ENCODE results near the gene GPR62. TPM values are rescaled to one million over a fixed set of nuclear protein-coding genes. Genes with fewer than 3 reads are reported as not detected.

GPR62 gene
- total and polyA plus RNA-seq, 2 of the 8 experiments (the other 6 are each of a cell fraction or from before 2014, with no cell fraction given), result 0.22 to 0.29 TPM

DNA sequence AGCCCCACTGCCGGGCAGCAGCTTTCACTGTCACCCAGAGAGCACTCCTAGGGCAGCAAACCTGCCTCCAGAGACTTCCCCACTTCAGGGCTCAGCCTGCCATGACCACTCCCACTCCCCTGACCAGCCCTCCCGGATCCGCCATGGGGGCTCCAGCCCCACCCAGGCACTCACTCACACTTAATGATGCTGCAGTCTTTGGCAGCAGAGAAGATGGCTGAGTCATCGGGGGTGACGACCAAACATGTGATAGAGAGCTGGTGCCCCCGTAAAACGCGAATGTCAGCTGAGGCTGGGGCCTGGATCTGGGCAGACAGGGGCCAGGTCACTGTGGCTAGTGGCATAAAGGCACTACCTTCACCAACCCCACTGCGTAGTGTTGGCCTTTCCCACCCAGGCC is 18.2 kb upstream of the GPR62 start:
- peaks cover 0 to 30% of the 10 kb centered on the region in 2 experiments; a peak in 3 of 4 replicates for H3K79me2 ChIP-seq (ENCODE audit: control insufficient read depth in 1 of 2, insufficient read depth in 2 of 2, low read length in 2 of 2)
- no peak overlapping the region for H3K56ac ChIP-seq (replicated peaks; ENCODE audit: insufficient read length, low read depth, low read length)
- H3K4ac ChIP-seq (replicated peaks; ENCODE audit: insufficient read length, low read depth, low read length), result no peak overlapping the region
- peaks cover 12% of the 10 kb centered on the region for H3K79me1 ChIP-seq (ENCODE audit: low read depth, low read length)
- H4K20me1 ChIP-seq (replicated peaks in 1 of 2; ENCODE audit: control insufficient read depth in 1 of 2, insufficient read depth in 2 of 2, low read length in 2 of 2), result peaks cover 3 to 39% of the 10 kb centered on the region in 2 experiments
- peaks cover 7% of the 10 kb centered on the region; the same call in 1 of the 2 replicates for H3K23me2 ChIP-seq (ENCODE audit: low read depth, low read length)
- no peak overlapping the region for H3K23ac ChIP-seq (ENCODE audit: insufficient read length)
- H3K4me3 ChIP-seq (ENCODE audit: extremely low read depth in 1 of 4, insufficient read depth in 2 of 4, low read depth in 3 of 4, low read length in 4 of 4), result no peak overlapping the region
- CTCF ChIA-PET (ENCODE audit: partially characterized antibody), result interaction anchor here (1.1 to 1.4 kb wide), 2 partner anchors 14 to 61 kb away, joined by 3 read pairs; no protein-coding TSS in a partner anchor
- no peak overlapping the region for H2AK5ac ChIP-seq (ENCODE audit: low read depth, low read length)
- H2BK5ac ChIP-seq (ENCODE audit: low read depth, low read length), result no peak overlapping the region
- H2BK120ac ChIP-seq (replicated peaks; ENCODE audit: low read depth, low read length), result no peak overlapping the region
- no peak overlapping the region for H3K4me2 ChIP-seq (ENCODE audit: insufficient read depth in 1 of 2, low read depth in 2 of 2, low read length in 2 of 2)
- H2BK12ac ChIP-seq (ENCODE audit: low read depth, low read length), result no peak overlapping the region
- no peak overlapping the region for H3K9ac ChIP-seq (replicated peaks in 1 of 4; ENCODE audit: extremely low read depth in 1 of 4, low read depth in 3 of 4, low read length in 3 of 4)
- H2BK15ac ChIP-seq (ENCODE audit: low read length), result no peak overlapping the region
- no peak overlapping the region; the same call in 1 of the 2 replicates for H4K8ac ChIP-seq (ENCODE audit: extremely low read depth, insufficient read depth, low read length)
- no peak overlapping the region for H4K5ac ChIP-seq (ENCODE audit: insufficient read length, low read depth, low read length)
- no peak for FAIRE-seq
- DNase-seq (ENCODE audit: low read depth in 1 of 2, low spot score in 2 of 2), result no peak
- peaks cover 26 to 47% (median 41%) of the 10 kb centered on the region in 4 experiments for H3K36me3 ChIP-seq (ENCODE audit: control insufficient read depth in 2 of 4, insufficient read depth in 4 of 4, low read length in 3 of 4)
- no peaks in the 10 kb centered on the region for H3K9me3 ChIP-seq (ENCODE audit: insufficient read depth in 2 of 2, low read depth in 1 of 2, low read length in 1 of 2)
- peaks cover 0 to 8% (median 4%) of the 10 kb centered on the region in 4 experiments; a peak in 5 of 7 replicates for H3K4me1 ChIP-seq (replicated peaks in 1 of 4; ENCODE audit: control insufficient read depth in 3 of 4, insufficient read depth in 4 of 4, low read length in 3 of 4)
- no peak overlapping the region for H3K27ac ChIP-seq (ENCODE audit: low read depth, low read length)
- H3K14ac ChIP-seq (ENCODE audit: insufficient read length), result no peak overlapping the region
- POLR2A ChIA-PET (ENCODE audit: partially characterized antibody), result interaction anchor here (1.3 to 2.0 kb wide), 4 partner anchors 10 to 59 kb away, joined by 3 to 5 read pairs (median 4); partner anchors contain the start of gene RPL29
- H2AFZ ChIP-seq (ENCODE audit: low read length), result no peak overlapping the region
- H2BK20ac ChIP-seq (ENCODE audit: low read length), result no peak overlapping the region
- H4K91ac ChIP-seq (replicated peaks; ENCODE audit: insufficient read length, low read length), result no peak overlapping the region
- no peak overlapping the region for H3K18ac ChIP-seq (ENCODE audit: extremely low read depth, low read length)
- no peaks in the 10 kb centered on the region for H3K27me3 ChIP-seq (replicated peaks in 1 of 4; ENCODE audit: control insufficient read depth in 3 of 4, extremely low read depth in 1 of 4, insufficient read depth in 3 of 4, low read length in 3 of 4)
- 95% methylated on average over 9 of the region's 9 CpGs; no CpG with 5 or more reads in 1 of the 2 experiments for WGBS, 2 experiments (ENCODE audit: extremely low coverage in 1 of 2, insufficient coverage in 1 of 2, insufficient read length in 1 of 2, insufficient replicate concordance in 2 of 2, low coverage in 1 of 2, low lambda C conversion rate in 2 of 2, missing lambda C conversion rate in 1 of 2)
- TF ChIP-seq TAF1 (IDR thresholded peaks at IDR 0.05; ENCODE audit: low read depth, low read length) (no peak), SUZ12 (IDR thresholded peaks at IDR 0.05; ENCODE audit: low read length) (no peak)

Data from H1 (cell line).